GM12872 (cell line): Measurements from ENCODE around the gene GPR132.
A peak's percentile ranks its signal among the peaks of the same experiment; 100 is the strongest.

ENCODE experiments used
- TF ChIP-seq, protein P1 (sequence below): IDR thresholded peaks from 3 replicates; pipeline ENCODE4 v1.5.1; 2011; ENCODE audit warnings: low read depth, mild to moderate bottlenecking, low read length, moderate library complexity; ENCODE audit not compliant: insufficient read depth

Gene GPR132

DNA sequence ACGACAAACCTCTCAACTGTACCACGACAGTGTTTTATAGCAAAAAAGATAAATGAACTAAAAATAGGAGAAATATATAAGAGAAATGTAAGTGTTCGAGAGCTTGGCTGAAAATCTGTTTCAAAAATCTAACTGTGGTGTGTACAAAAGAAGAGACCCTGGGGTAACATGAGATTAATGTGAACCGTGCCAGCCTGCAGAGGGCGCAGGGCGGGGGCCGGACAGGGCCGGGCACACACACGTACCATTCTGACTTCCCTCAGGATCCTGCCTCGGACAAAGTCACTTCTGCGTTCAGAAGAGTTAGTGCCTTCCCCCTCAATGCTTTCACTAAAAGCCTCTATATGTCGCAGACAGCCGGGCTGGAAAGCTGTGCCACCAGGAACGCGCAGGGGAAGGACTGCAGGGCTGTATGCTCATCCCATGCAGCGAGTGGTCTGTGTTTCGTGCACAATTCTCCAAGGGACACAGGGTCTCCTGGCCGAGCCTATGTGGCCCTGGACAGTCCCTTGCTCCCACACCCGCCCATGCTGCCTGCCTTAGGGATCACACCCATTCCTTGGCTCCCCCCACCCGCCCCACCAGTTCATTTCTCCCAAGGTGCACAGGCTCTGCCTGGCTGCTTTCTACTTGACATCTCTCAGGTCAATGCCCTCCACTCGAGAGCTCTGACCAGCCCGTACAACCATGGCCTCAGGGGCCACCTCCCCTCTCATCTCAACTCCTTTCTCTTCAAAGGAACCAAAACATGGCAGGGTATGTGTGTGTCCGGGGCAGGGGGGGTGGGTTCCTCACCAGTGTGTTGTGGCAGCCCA lies 52.9 kb downstream of the GPR132 start:
- TF ChIP-seq, protein P1, sequence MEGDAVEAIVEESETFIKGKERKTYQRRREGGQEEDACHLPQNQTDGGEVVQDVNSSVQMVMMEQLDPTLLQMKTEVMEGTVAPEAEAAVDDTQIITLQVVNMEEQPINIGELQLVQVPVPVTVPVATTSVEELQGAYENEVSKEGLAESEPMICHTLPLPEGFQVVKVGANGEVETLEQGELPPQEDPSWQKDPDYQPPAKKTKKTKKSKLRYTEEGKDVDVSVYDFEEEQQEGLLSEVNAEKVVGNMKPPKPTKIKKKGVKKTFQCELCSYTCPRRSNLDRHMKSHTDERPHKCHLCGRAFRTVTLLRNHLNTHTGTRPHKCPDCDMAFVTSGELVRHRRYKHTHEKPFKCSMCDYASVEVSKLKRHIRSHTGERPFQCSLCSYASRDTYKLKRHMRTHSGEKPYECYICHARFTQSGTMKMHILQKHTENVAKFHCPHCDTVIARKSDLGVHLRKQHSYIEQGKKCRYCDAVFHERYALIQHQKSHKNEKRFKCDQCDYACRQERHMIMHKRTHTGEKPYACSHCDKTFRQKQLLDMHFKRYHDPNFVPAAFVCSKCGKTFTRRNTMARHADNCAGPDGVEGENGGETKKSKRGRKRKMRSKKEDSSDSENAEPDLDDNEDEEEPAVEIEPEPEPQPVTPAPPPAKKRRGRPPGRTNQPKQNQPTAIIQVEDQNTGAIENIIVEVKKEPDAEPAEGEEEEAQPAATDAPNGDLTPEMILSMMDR, result 0 out of 3 replicates have a peak, but pooled peaks have one; percentile 13

DNA sequence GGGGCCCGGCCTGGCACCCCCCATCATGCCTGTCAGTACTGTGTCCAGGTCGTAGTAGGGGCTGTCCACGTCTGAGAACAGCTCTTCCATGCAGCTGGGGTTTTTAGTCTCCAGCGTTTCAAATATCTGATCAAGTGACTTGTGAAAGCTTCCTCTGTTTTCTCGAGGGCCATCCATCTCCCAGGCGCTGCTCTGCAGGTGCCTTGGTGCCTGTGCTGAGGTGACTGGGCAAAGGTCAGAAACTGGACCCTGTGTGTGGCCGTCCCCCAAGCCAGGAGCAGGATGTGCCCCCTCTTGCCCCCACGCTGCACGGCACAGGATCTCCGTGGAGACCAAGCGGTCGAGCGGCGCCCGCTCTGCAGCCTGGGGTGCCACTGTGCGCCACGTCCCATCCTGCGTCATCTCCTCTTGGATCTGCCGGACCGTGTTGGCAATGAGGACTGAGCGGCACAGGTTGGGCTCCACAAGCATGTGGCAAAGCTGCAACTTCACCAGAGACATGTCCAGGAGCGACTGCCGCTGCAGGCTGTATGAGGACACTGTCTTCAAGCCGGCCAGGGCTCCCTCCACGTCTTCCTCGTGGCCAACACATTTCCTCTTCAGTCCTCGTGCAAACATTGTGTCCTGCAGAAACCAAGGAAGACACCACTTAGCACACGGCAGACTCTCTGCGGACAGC lies 53.8 kb downstream of the GPR132 start:
- TF ChIP-seq, protein P1, result no peak

DNA sequence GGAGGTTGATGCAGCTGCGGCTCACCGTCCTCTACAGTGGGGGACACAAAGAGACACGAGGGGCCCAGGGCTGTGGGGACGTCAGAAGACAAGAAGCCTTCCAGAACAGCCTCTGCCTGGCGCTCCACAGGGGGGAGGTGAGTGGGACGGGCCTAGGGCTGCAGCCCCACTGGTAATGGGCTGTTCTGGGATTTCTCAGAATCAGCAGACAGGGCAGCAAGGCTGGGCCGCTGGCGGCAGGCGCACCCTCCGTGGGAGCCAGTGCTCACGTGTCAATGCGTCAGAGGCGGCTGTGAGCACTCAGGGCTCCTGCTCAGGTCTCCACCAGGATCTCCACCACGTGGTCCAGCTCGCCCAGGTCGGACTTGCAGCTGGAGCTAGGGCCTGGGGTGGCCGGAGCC lies 54.3 kb downstream of the GPR132 start:
- TF ChIP-seq, protein P1, result no peak

- TF ChIP-seq, protein P1, result no peak
Observed at GRCh38 chr14:105010106-105010505, 55.1 kb downstream of the GPR132 start.

DNA sequence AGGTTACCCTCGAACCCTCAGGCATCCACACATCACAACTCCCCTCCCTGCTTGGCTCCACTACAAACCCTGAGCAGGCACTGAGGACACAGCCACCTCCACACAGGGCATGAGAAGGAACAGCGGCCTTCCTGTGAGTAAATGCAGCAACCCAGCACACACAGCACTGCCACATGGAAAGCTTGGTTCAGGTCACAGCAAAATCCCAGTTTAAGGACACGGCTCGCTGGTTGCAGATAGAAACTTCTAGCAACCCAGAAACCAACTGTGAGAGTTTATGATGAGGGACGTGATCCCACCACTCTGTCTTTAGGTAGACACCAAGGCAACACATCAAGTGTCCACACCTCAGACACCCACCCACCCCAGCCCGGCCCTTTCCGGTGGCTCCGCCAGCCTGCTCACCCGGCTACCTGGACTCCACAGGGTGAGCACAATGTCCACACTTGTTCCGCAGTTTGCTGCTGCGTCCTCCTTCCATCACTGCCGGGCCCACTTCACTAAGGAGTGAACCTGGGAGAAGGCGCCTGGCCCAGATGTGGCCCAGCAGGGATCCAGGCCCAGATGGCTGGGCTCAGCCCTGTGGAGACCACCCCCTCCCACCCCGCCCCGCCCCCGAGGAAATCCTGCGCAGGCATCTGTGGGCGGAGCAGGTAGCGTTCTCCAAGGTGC lies 57.5 kb downstream of the GPR132 start:
- TF ChIP-seq, protein P1, result no peak

DNA sequence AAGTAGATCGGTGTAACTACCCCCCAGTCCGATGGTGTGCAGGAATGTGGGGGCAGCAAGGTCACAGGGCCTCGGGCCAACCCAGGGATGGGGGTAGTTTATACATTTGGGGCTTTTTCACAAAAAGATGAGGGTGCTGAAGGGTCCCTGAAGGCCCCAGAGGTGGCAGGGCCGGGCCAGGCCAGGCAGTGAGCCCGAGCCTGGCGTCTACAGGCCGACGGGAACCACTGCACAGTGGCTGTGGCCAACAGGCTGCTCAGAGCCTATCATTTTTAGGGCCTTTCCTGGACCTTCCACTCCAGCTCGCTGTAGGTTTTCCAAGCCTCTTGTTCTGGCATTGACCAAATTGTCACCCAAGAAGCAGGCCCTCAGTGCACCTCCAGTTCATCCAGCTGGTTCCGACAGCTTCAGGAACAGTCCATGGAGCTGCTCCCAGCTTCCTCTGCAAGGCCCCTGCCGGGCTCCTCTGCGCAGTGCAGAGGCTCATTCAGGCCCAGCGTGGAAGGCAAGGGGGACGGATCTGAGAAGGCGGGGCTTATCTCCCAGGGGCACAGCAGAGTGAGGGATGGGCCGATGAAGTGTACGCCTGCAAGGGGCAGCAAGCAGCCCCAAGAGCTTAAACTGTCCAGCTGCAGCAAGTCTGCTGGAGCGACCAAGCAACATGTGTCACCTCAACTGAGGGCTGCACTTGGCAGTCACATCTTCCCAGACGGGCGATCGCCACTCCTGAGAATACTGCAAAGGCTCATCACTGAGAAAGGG lies 58.2 kb downstream of the GPR132 start:
- TF ChIP-seq, protein P1, result no peak
